K562 (cell line): ENCODE measurements around the gene NPAS3.

Experiments used
- CCNT2 ChIP-seq: IDR thresholded peaks from 2 replicates; pipeline ENCODE4 v1.6.1; 2011; ENCODE audit warnings: borderline replicate concordance, low read depth, mild to moderate bottlenecking, moderate library complexity, mixed read lengths, low read length; ENCODE audit not compliant: insufficient read length; ENCODE audit errors: extremely low read depth
- CHCHD3 ChIP-seq: fragments of 250-450 bp; sonication (Bioruptor Pico); IDR thresholded peaks from 2 replicates; pipeline ENCODE4 v2.1.2; 2022; ENCODE audit warnings: mild to moderate bottlenecking
- PHF8 ChIP-seq: fragments of 200-600 bp; sonication (generic); IDR thresholded peaks from 2 replicates; pipeline ENCODE4 v1.6.1; 2012; ENCODE audit warnings: mixed run types, mild to moderate bottlenecking, inconsistent platforms, low read length, moderate library complexity, borderline replicate concordance
- POLR2A ChIP-seq: fragments of 450-650 bp; conservative IDR thresholded peaks from 2 replicates; pipeline ENCODE4 v1.6.1; 2016
- RFX5 ChIP-seq: IDR thresholded peaks from 2 replicates; pipeline ENCODE4 v1.6.1; 2011; ENCODE audit warnings: low read depth, mild to moderate bottlenecking, improper control_type of control experiment, low read length
- SPI1 ChIP-seq: IDR thresholded peaks from 2 replicates; pipeline ENCODE4 v1.6.1; 2011; ENCODE audit warnings: low read depth, low read length, control low read depth, borderline replicate concordance
- SRF ChIP-seq, 2 experiments: fragments of 250-450, 450-650 bp in 1 of 2; sonication (Bioruptor Pico) in 1 of 2; sonication (generic) in 1 of 2; formaldehyde crosslinking; IDR thresholded peaks; 2 replicates each; pipeline versions ENCODE4 v1.5.0 to v1.5.1; 2020 to 2022; ENCODE audit warnings: mild to moderate bottlenecking in 1 of 2, missing genetic modification reagents in 1 of 2
- TRIM28 ChIP-seq: fragments of 450-650 bp; IDR thresholded peaks from 2 replicates; pipeline ENCODE4 v1.6.1; 2017
- TF ChIP-seq, protein P1 (sequence below), 2 experiments: fragments of 450-650 bp; formaldehyde crosslinking in 1 of 2; IDR thresholded peaks; 2 replicates each; pipeline versions ENCODE4 v1.4.0 to v1.6.1; 2014 to 2020; ENCODE audit warnings: mild to moderate bottlenecking in 2 of 2, borderline replicate concordance in 1 of 2, low read depth in 1 of 2
- TF ChIP-seq, protein P2 (sequence below): sonication (generic); formaldehyde crosslinking; IDR thresholded peaks from 2 replicates; pipeline ENCODE4 v1.8.1; 2023; ENCODE audit warnings: mild to moderate bottlenecking, missing genetic modification reagents

DNA sequence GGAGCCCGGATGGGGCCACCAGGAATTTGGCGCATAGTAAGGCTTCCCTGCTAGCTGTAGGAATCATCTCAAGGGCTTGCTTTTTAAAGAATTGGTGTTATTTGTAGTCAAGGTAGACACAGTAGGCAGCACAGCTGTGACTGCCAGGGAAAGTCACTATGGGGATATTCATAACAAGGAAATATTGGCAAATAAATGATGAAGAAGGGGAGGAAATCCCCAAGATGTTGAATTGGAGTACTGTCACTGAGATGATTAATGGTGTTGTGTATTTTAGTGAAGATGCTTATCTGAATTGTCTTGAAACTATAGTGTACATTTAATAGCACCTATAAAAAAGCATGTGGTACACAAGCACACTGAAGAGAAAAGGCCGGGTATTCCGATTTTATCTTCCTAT, 118.9 kb downstream of the NPAS3 start:
- no peak for TF ChIP-seq POLR2A
- TF ChIP-seq PHF8 = no peak
- TF ChIP-seq, protein P1, sequence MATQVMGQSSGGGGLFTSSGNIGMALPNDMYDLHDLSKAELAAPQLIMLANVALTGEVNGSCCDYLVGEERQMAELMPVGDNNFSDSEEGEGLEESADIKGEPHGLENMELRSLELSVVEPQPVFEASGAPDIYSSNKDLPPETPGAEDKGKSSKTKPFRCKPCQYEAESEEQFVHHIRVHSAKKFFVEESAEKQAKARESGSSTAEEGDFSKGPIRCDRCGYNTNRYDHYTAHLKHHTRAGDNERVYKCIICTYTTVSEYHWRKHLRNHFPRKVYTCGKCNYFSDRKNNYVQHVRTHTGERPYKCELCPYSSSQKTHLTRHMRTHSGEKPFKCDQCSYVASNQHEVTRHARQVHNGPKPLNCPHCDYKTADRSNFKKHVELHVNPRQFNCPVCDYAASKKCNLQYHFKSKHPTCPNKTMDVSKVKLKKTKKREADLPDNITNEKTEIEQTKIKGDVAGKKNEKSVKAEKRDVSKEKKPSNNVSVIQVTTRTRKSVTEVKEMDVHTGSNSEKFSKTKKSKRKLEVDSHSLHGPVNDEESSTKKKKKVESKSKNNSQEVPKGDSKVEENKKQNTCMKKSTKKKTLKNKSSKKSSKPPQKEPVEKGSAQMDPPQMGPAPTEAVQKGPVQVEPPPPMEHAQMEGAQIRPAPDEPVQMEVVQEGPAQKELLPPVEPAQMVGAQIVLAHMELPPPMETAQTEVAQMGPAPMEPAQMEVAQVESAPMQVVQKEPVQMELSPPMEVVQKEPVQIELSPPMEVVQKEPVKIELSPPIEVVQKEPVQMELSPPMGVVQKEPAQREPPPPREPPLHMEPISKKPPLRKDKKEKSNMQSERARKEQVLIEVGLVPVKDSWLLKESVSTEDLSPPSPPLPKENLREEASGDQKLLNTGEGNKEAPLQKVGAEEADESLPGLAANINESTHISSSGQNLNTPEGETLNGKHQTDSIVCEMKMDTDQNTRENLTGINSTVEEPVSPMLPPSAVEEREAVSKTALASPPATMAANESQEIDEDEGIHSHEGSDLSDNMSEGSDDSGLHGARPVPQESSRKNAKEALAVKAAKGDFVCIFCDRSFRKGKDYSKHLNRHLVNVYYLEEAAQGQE (IDR thresholded peaks at IDR 0.05; ENCODE audit: borderline replicate concordance) = no peak
- TF ChIP-seq, protein P1 (CRISPR knock-in tag; IDR thresholded peaks at IDR 0.05; ENCODE audit: low read depth) = no peak
- TF ChIP-seq SRF (CRISPR knock-in tag; IDR thresholded peaks at IDR 0.05) = no peak
- TF ChIP-seq TRIM28 = no peak
- TF ChIP-seq CHCHD3 (CRISPR knock-in tag) = no peak
- no peak for TF ChIP-seq CCNT2
- TF ChIP-seq, protein P2, sequence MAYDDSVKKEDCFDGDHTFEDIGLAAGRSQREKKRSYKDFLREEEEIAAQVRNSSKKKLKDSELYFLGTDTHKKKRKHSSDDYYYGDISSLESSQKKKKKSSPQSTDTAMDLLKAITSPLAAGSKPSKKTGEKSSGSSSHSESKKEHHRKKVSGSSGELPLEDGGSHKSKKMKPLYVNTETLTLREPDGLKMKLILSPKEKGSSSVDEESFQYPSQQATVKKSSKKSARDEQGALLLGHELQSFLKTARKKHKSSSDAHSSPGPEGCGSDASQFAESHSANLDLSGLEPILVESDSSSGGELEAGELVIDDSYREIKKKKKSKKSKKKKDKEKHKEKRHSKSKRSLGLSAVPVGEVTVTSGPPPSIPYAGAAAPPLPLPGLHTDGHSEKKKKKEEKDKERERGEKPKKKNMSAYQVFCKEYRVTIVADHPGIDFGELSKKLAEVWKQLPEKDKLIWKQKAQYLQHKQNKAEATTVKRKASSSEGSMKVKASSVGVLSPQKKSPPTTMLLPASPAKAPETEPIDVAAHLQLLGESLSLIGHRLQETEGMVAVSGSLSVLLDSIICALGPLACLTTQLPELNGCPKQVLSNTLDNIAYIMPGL (CRISPR knock-in tag) = no peak
- TF ChIP-seq RFX5 = no peak
- no peak for TF ChIP-seq SPI1
